Activated T-cell treated with anti-CD3 and anti-CD28 coated beads, Interleukin-2, amount 50 U/mL, for 72 hours (primary cell): Measurements from ENCODE around the gene AK2. TPM values are rescaled to one million over a fixed set of nuclear protein-coding genes. Genes with fewer than 3 reads are reported as not detected.
"Not testable (repeated sequence)": the region's sequence is repeated elsewhere in the genome, so short reads cannot be mapped to it uniquely, and the experiment has no call there.

Source experiments
- ATAC-seq, 2 donors: fragments of 150-1000 bp; cut with Tn5 transposase; replicated peaks in 1 of 2; 2 replicates each; pipeline ENCODE4 v1.10.0; 2021; ENCODE audit warnings: moderate library complexity in 2 of 2, mild to moderate bottlenecking in 1 of 2
- DNase-seq, 2 donors: peaks; one replicate each; pipeline ENCODE4 v3.0.0; 2021 to 2022; ENCODE audit warnings: mixed read lengths in 1 of 2
- H3K27ac Mint-ChIP-seq: one replicate; pipeline ENCODE4 v1.8.0; 2022; ENCODE audit warnings: mild to moderate bottlenecking, moderate library complexity, mixed read lengths
- H3K27me3 Mint-ChIP-seq: one replicate; pipeline ENCODE4 v1.8.0; 2022; ENCODE audit warnings: low read depth, mixed read lengths
- H3K36me3 Mint-ChIP-seq, 2 donors: one replicate each; pipeline ENCODE4 v1.8.0; 2022; ENCODE audit warnings: mixed read lengths in 2 of 2, mild to moderate bottlenecking in 1 of 2; ENCODE audit not compliant: insufficient read depth in 2 of 2
- H3K4me1 Mint-ChIP-seq: one replicate; pipeline ENCODE4 v1.8.0; 2022; ENCODE audit warnings: low read depth, mixed read lengths
- H3K4me3 Mint-ChIP-seq, 2 donors: one replicate each; pipeline ENCODE4 v1.8.0; 2022; ENCODE audit warnings: mild to moderate bottlenecking in 2 of 2, mixed read lengths in 2 of 2, moderate library complexity in 2 of 2
- H3K9me3 Mint-ChIP-seq, 2 donors: one replicate each; pipeline ENCODE4 v1.8.0; 2022; ENCODE audit warnings: mixed read lengths in 2 of 2
- total RNA-seq, 2 donors: library from RNA; stranded (reverse); gene quantifications; one replicate each; pipeline ENCODE4 v1.2.3, GENCODE V29; 2022

Gene AK2
- total RNA-seq, 2 donors from 2014 or later, result 217 to 223 TPM

GRCh38 chr1:33029209-33029608, 7.5 kb downstream of the AK2 start:
- ATAC-seq, result no peak
- no peak overlapping the region for H3K4me3 Mint-ChIP-seq
- H3K4me1 Mint-ChIP-seq, result peaks cover 91% of the 10 kb centered on the region
- H3K27me3 Mint-ChIP-seq, result no peaks in the 10 kb centered on the region
- no peak overlapping the region for H3K27ac Mint-ChIP-seq
- H3K9me3 Mint-ChIP-seq, result no peaks in the 10 kb centered on the region
- H3K36me3 Mint-ChIP-seq, result peaks cover 9 to 25% of the 10 kb centered on the region in 2 donors
- DNase-seq, result no peak

- ATAC-seq (no peak), DNase-seq (no peak)
- H3K4me3 Mint-ChIP-seq, result peak overlapping the region in 1 of 2 donors; percentile 54
- H3K36me3 Mint-ChIP-seq, result peaks cover 8 to 31% of the 10 kb centered on the region in 2 donors
- H3K4me1 Mint-ChIP-seq, result peaks cover 77% of the 10 kb centered on the region
- peak overlapping the region; percentile 88 for H3K27ac Mint-ChIP-seq
- H3K27me3 Mint-ChIP-seq, result no peaks in the 10 kb centered on the region
- no peaks in the 10 kb centered on the region for H3K9me3 Mint-ChIP-seq
Measured at GRCh38 chr1:33025761-33026160, 10.9 kb downstream of the AK2 start.

- Mint-ChIP-seq H3K36me3 (peaks cover 8 to 35% of the 10 kb centered on the region in 2 donors), H3K4me1 (peaks cover 72% of the 10 kb centered on the region), H3K27me3 (no peaks in the 10 kb centered on the region), H3K4me3 (peak overlapping the region; percentile 36 to 54), H3K27ac (peak overlapping the region; percentile 88), H3K9me3 (no peaks in the 10 kb centered on the region)
- DNase-seq, result no peak
- ATAC-seq, result no peak
Measured at GRCh38 chr1:33025180-33025569, 11.5 kb downstream of the AK2 start.

- H3K4me3 Mint-ChIP-seq, result peak overlapping the region in 1 of 2 donors; percentile 36
Measured at GRCh38 chr1:33024430-33025179, 12.1 kb downstream of the AK2 start.

GRCh38 chr1:33022650-33023200, 14.0 kb downstream of the AK2 start:
- ATAC-seq (no peak), DNase-seq (no peak)
- peaks cover 70% of the 10 kb centered on the region for H3K4me1 Mint-ChIP-seq
- no peaks in the 10 kb centered on the region for H3K9me3 Mint-ChIP-seq
- peaks cover 13 to 41% of the 10 kb centered on the region in 2 donors for H3K36me3 Mint-ChIP-seq
- no peak overlapping the region for H3K4me3 Mint-ChIP-seq
- H3K27ac Mint-ChIP-seq, result peak overlapping the region; percentile 66
- no peaks in the 10 kb centered on the region for H3K27me3 Mint-ChIP-seq

More at GRCh38 chr1:33024430-33025179, 12.1 kb downstream of the AK2 start:
- DNase-seq, result peak; percentile 37 to 54
- peak; percentile 72 for ATAC-seq
- not testable (repeated sequence) for H3K27me3 Mint-ChIP-seq, H3K9me3 Mint-ChIP-seq
- H3K36me3 Mint-ChIP-seq, result peaks cover 8 to 35% of the 10 kb centered on the region in 2 donors
- H3K27ac Mint-ChIP-seq, result peak overlapping the region; percentile 88
- peaks cover 70% of the 10 kb centered on the region for H3K4me1 Mint-ChIP-seq

- Mint-ChIP-seq H3K27ac (peak overlapping the region; percentile 7), H3K27me3 (no peaks in the 10 kb centered on the region), H3K36me3 (peaks cover 13 to 46% of the 10 kb centered on the region in 2 donors), H3K9me3 (no peaks in the 10 kb centered on the region), H3K4me3 (no peak overlapping the region), H3K4me1 (peaks cover 61% of the 10 kb centered on the region)
- ATAC-seq (no peak), DNase-seq (no peak)
Measured at GRCh38 chr1:33021567-33022431, 14.9 kb downstream of the AK2 start.

GRCh38 chr1:33018112-33018511, 18.6 kb downstream of the AK2 start:
- Mint-ChIP-seq H3K4me1 (peaks cover 28% of the 10 kb centered on the region), H3K9me3 (no peaks in the 10 kb centered on the region), H3K36me3 (peaks cover 11 to 44% of the 10 kb centered on the region in 2 donors), H3K4me3 (peak overlapping the region in 1 of 2 donors; percentile 50), H3K27me3 (no peaks in the 10 kb centered on the region), H3K27ac (peak overlapping the region; percentile 72)
- ATAC-seq, result peak; percentile 57 to 77
- DNase-seq, result no peak

- ATAC-seq (no peak), DNase-seq (no peak)
- no peak overlapping the region for H3K27ac Mint-ChIP-seq
- H3K4me3 Mint-ChIP-seq, result no peak overlapping the region
- H3K9me3 Mint-ChIP-seq, result no peaks in the 10 kb centered on the region
- peaks cover 23% of the 10 kb centered on the region for H3K4me1 Mint-ChIP-seq
- peaks cover 13 to 40% of the 10 kb centered on the region in 2 donors for H3K36me3 Mint-ChIP-seq
- H3K27me3 Mint-ChIP-seq, result no peaks in the 10 kb centered on the region
Measured at GRCh38 chr1:33017175-33017574, 19.5 kb downstream of the AK2 start.

GRCh38 chr1:33015216-33015615, 21.5 kb downstream of the AK2 start:
- Mint-ChIP-seq H3K36me3 (peaks cover 12 to 37% of the 10 kb centered on the region in 2 donors), H3K4me1 (peaks cover 23% of the 10 kb centered on the region), H3K27ac (no peak overlapping the region), H3K4me3 (no peak overlapping the region), H3K9me3 (no peaks in the 10 kb centered on the region), H3K27me3 (no peaks in the 10 kb centered on the region)
- ATAC-seq, result no peak
- DNase-seq, result no peak

- Mint-ChIP-seq H3K4me1 (peaks cover 19% of the 10 kb centered on the region), H3K27me3 (no peaks in the 10 kb centered on the region), H3K36me3 (peaks cover 12 to 38% of the 10 kb centered on the region in 2 donors), H3K9me3 (no peaks in the 10 kb centered on the region), H3K27ac (peak overlapping the region; percentile 62), H3K4me3 (no peak overlapping the region)
- DNase-seq (no peak), ATAC-seq (no peak)
Measured at GRCh38 chr1:33014464-33015163, 22.1 kb downstream of the AK2 start.

- H3K9me3 Mint-ChIP-seq, result no peaks in the 10 kb centered on the region
- no peak overlapping the region for H3K27ac Mint-ChIP-seq
- peaks cover 11 to 35% of the 10 kb centered on the region in 2 donors for H3K36me3 Mint-ChIP-seq
- H3K27me3 Mint-ChIP-seq, result no peaks in the 10 kb centered on the region
- ATAC-seq, result no peak
- H3K4me3 Mint-ChIP-seq, result no peak overlapping the region
- peaks cover 11% of the 10 kb centered on the region for H3K4me1 Mint-ChIP-seq
- no peak for DNase-seq
Measured at GRCh38 chr1:33013791-33014190, 22.9 kb downstream of the AK2 start.

- Mint-ChIP-seq H3K9me3 (no peaks in the 10 kb centered on the region), H3K27ac (peak overlapping the region; percentile 10), H3K4me1 (peaks cover 3% of the 10 kb centered on the region), H3K36me3 (peaks cover 11 to 28% of the 10 kb centered on the region in 2 donors), H3K27me3 (no peaks in the 10 kb centered on the region), H3K4me3 (no peak overlapping the region)
- no peak for DNase-seq
- no peak for ATAC-seq
Measured at GRCh38 chr1:33012165-33012564, 24.5 kb downstream of the AK2 start.
